GM21367 (cell line): Measurements from ENCODE around the gene TBL1XR1.
"Not testable (repeated sequence)": the region's sequence is repeated elsewhere in the genome, so short reads cannot be mapped to it uniquely, and the experiment has no call there.

Experiments used
- ATAC-seq: cut with Tn5 transposase; IDR thresholded peaks from one replicate; pipeline ENCODE4 v1.9.1; 2021; ENCODE audit not compliant: unreplicated experiment

TBL1XR1 gene

GRCh38 chr3:177144922-177145321, 52.4 kb downstream of the TBL1XR1 start:
- ATAC-seq: peak; percentile 37

- no peak for ATAC-seq
Measured at GRCh38 chr3:177141899-177142646, 55.2 kb downstream of the TBL1XR1 start.

- no peak for ATAC-seq
Measured at GRCh38 chr3:177141471-177141870, 55.8 kb downstream of the TBL1XR1 start.

- not testable (repeated sequence) for ATAC-seq
Measured at GRCh38 chr3:177139220-177139619, 58.1 kb downstream of the TBL1XR1 start.

- ATAC-seq: no peak
Measured at GRCh38 chr3:177137774-177138705, 59.2 kb downstream of the TBL1XR1 start.

GRCh38 chr3:177136741-177137140, 60.5 kb downstream of the TBL1XR1 start:
- no peak for ATAC-seq

- no peak for ATAC-seq
Measured at GRCh38 chr3:177135841-177136492, 61.3 kb downstream of the TBL1XR1 start.

GRCh38 chr3:177134816-177135210, 62.5 kb downstream of the TBL1XR1 start:
- ATAC-seq: no peak

GRCh38 chr3:177133860-177134815, 63.1 kb downstream of the TBL1XR1 start:
- ATAC-seq: no peak

GRCh38 chr3:177131927-177132636, 65.2 kb downstream of the TBL1XR1 start:
- ATAC-seq: no peak

GRCh38 chr3:177127008-177127407, 70.3 kb downstream of the TBL1XR1 start:
- ATAC-seq: no peak

GRCh38 chr3:177126015-177126773, 71.1 kb downstream of the TBL1XR1 start:
- ATAC-seq: no peak

GRCh38 chr3:177124882-177125281, 72.4 kb downstream of the TBL1XR1 start:
- no peak for ATAC-seq

- no peak for ATAC-seq
Measured at GRCh38 chr3:177123822-177124221, 73.5 kb downstream of the TBL1XR1 start.

- no peak for ATAC-seq
Measured at GRCh38 chr3:177122183-177122856, 75.0 kb downstream of the TBL1XR1 start.

- no peak for ATAC-seq
Measured at GRCh38 chr3:177119829-177120228, 77.5 kb downstream of the TBL1XR1 start.

- ATAC-seq: no peak
Measured at GRCh38 chr3:177114253-177114652, 83.0 kb downstream of the TBL1XR1 start.

GRCh38 chr3:177111541-177111949, 85.7 kb downstream of the TBL1XR1 start:
- ATAC-seq: no peak
